ENCODE measurements around the gene SERPINB1.

SERPINB1 gene

GRCh38 chr6:2786269-2786668 lies 55.4 kb downstream of the SERPINB1 start:
- Mint-ChIP-seq H3K27ac (no peak overlapping the region), H3K36me3 (peaks cover 18% of the 10 kb centered on the region), H3K27me3 (no peaks in the 10 kb centered on the region), H3K9me3 (ENCODE audit: low read depth) (no peaks in the 10 kb centered on the region), H3K4me1 (ENCODE audit: low read depth) (peaks cover 24% of the 10 kb centered on the region), H3K4me3 (no peak overlapping the region)

GRCh38 chr6:2784930-2785329 lies 56.7 kb downstream of the SERPINB1 start:
- Mint-ChIP-seq H3K4me1 (ENCODE audit: low read depth) (peaks cover 19% of the 10 kb centered on the region), H3K4me3 (no peak overlapping the region), H3K9me3 (ENCODE audit: low read depth) (no peaks in the 10 kb centered on the region), H3K27me3 (no peaks in the 10 kb centered on the region), H3K27ac (no peak overlapping the region), H3K36me3 (peaks cover 19% of the 10 kb centered on the region)

DNA sequence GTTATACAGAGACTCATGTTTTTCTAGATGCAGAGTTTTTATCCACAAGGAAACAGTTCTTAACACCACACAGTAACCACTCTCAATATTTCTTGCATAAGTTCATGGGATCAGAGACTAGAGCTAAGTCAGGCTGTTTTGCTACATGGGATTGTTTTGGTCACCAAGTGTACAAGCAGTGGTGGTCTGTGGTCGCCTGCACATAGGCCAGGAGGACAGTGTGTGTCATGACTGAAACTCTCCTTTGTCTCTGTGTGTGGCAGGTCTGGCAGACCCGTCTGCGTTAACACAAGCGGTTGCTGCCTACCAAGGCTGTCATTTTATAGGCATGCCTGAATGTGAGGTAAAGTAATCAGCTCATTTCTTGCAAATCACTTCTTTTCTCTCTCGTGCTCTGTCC lies 57.6 kb downstream of the SERPINB1 start:
- H3K4me3 Mint-ChIP-seq: no peak overlapping the region
- H3K4me1 Mint-ChIP-seq (ENCODE audit: low read depth): peaks cover 17% of the 10 kb centered on the region
- H3K9me3 Mint-ChIP-seq (ENCODE audit: low read depth): no peaks in the 10 kb centered on the region
- H3K36me3 Mint-ChIP-seq: peaks cover 19% of the 10 kb centered on the region
- no peaks in the 10 kb centered on the region for H3K27me3 Mint-ChIP-seq
- no peak overlapping the region for H3K27ac Mint-ChIP-seq

- Mint-ChIP-seq H3K27me3 (no peaks in the 10 kb centered on the region), H3K36me3 (peaks cover 19% of the 10 kb centered on the region), H3K9me3 (ENCODE audit: low read depth) (no peaks in the 10 kb centered on the region), H3K27ac (no peak overlapping the region), H3K4me3 (no peak overlapping the region), H3K4me1 (ENCODE audit: low read depth) (peaks cover 17% of the 10 kb centered on the region)
These were observed 58.3 kb downstream of the SERPINB1 start for GRCh38 chr6:2783188-2783963.

DNA sequence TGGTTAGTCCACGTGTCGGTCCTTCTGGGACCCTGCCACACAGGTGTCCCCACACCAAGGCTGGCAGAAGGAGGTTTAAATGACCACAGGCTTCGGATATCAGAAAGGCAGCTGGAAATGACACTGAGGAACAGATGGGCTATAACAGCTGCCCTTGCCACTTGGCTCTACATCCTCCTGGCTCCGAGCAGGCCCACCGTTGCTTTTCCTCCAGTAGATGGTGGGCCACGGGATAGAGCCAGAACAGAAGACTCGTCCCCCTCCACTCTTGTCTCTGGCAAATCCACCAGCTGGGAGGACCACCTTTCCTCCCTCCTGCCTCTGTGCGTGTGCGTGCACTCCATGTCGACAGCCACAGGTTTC lies 58.9 kb downstream of the SERPINB1 start:
- H3K27ac Mint-ChIP-seq: no peak overlapping the region
- H3K36me3 Mint-ChIP-seq: peaks cover 17% of the 10 kb centered on the region
- H3K4me3 Mint-ChIP-seq: no peak overlapping the region
- H3K27me3 Mint-ChIP-seq: no peaks in the 10 kb centered on the region
- no peaks in the 10 kb centered on the region for H3K9me3 Mint-ChIP-seq (ENCODE audit: low read depth)
- peaks cover 15% of the 10 kb centered on the region for H3K4me1 Mint-ChIP-seq (ENCODE audit: low read depth)

GRCh38 chr6:2782356-2782708 lies 59.3 kb downstream of the SERPINB1 start:
- Mint-ChIP-seq H3K36me3 (peaks cover 14% of the 10 kb centered on the region), H3K4me3 (no peak overlapping the region), H3K27me3 (no peaks in the 10 kb centered on the region), H3K4me1 (ENCODE audit: low read depth) (peaks cover 18% of the 10 kb centered on the region), H3K27ac (no peak overlapping the region), H3K9me3 (ENCODE audit: low read depth) (no peaks in the 10 kb centered on the region)

Measured in activated naive CD8-positive, alpha-beta T cell (primary cell).